ENCODE measurements around the gene NAT14. TPM values are rescaled to one million over a fixed set of nuclear protein-coding genes. Genes with fewer than 3 reads are reported as not detected.

NAT14 gene
- total and polyA plus RNA-seq, 2 of the 8 experiments (the other 6 are each of a cell fraction or from before 2014, with no cell fraction given), result 47.1 to 71.2 TPM

GRCh38 chr19:55463583-55464031 is 21.4 kb upstream of the NAT14 start (continued):
- TF ChIP-seq SAP30 (IDR thresholded peaks at IDR 0.05; ENCODE audit: insufficient read depth, insufficient replicate concordance, low read length) (no peak), TBP (IDR thresholded peaks at IDR 0.05; ENCODE audit: low read depth, low read length) (no peak), SP4 (IDR thresholded peaks at IDR 0.05; ENCODE audit: low read length) (no peak), CEBPB (IDR thresholded peaks at IDR 0.05; ENCODE audit: low read depth, low read length) (no peak), RNF2 (IDR thresholded peaks at IDR 0.05; ENCODE audit: borderline replicate concordance, low read depth, low read length, missing control alignments, poor library complexity, severe bottlenecking) (no peak), SIX5 (IDR thresholded peaks at IDR 0.05; ENCODE audit: low read depth, low read length) (no peak)
- TF ChIP-seq, protein P1, sequence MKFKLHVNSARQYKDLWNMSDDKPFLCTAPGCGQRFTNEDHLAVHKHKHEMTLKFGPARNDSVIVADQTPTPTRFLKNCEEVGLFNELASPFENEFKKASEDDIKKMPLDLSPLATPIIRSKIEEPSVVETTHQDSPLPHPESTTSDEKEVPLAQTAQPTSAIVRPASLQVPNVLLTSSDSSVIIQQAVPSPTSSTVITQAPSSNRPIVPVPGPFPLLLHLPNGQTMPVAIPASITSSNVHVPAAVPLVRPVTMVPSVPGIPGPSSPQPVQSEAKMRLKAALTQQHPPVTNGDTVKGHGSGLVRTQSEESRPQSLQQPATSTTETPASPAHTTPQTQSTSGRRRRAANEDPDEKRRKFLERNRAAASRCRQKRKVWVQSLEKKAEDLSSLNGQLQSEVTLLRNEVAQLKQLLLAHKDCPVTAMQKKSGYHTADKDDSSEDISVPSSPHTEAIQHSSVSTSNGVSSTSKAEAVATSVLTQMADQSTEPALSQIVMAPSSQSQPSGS (IDR thresholded peaks at IDR 0.05; ENCODE audit: low read length), result no peak
